HG02642 (cell line): ENCODE results near the gene SMG6.
"Not testable (repeated sequence)": the region's sequence is repeated elsewhere in the genome, so short reads cannot be mapped to it uniquely, and the experiment has no call there.

Experiments
- ATAC-seq: cut with Tn5 transposase; IDR thresholded peaks from one replicate; pipeline ENCODE4 v1.9.1; 2021; ENCODE audit warnings: mild to moderate bottlenecking; ENCODE audit not compliant: unreplicated experiment, poor library complexity

Gene SMG6

DNA sequence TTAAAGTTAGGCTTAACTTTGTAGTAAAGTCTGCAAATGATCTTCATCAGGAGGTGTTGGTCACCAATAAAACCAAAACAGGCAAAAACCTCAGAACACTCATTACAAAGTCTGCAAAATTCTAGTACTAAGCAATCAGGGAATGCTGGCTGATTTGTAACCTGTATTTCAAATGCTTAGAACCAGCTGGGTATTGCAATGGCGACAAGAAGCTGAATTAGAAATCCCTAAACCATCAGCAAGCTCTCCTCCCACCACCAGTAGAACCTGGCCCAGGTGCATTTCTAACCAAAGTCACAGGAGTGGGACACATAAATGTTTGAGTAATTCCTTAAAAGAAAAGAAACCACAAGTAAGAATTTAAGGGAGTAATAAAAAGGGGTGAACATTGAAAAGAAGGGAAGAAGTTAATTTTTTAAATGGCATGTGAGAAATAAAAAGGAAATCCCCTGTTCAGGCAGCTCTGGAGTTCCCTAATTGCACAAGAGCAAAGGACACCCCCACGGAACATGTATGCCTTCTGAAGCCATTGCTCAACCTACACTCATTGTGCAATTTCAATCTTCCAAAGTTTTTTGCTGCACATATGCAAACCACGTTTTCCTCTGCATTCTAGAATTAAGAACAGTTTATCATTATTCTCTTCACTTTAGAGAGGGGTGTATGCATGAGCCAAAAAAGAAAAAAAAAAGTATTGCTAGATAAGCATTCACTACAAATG is 145.8 kb downstream of the SMG6 start:
- no peak for ATAC-seq

DNA sequence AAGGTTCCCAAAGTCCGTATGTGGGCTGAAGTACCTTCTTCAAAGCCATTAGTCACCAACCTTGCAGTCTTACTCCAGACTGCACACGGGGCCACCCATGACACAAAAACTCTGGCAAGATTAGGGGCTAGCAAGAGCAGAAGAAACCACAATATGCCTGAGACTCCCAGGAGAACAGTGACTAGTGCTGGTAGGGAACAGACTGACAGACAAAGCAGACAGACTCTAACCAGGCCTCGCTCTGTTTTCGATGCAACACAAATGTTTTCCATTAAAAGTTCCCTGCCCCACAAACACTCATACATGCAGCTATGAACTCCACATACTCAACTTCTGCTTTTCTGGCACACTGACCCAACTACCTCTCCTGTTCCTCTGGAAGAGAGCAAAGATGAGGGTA is 146.5 kb downstream of the SMG6 start:
- no peak for ATAC-seq

DNA sequence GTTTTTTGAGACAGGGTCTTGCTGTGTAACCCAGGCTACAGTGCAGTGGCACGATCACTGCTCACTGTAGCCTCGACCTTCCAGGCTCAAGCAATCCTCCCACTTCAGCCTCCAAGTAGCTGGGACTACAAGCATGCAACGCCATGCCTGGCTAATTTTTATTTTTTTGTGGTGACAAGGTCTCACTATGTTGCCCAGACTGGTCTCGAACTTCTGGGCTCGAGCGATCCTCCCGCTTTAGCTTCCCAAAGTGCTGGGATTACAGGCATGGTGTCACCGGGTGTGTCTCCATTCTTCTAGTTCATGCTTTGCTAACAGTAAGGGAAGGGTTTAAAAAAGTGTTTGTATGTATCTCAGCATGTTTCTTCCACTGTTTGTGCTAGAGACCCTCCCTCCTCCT is 146.9 kb downstream of the SMG6 start:
- no peak for ATAC-seq

DNA sequence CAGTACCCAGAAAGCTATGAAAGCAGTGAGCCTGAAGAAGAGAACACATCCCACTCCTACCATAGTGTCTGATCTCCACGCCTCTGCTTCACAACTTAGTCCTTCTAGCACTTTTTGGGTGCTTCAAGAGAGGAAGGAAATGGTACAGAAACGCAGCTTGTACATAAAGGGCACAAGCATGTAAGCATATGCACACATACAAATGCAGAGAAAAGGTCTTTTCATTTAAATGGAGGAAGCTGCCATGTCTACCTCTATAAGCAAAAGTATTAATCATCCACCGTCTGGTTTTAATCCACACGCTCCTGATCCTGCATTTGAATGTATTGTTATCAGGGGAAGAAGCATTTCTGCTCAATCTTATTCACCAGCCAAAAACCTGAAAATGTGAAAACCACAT is 148.0 kb downstream of the SMG6 start:
- no peak for ATAC-seq

DNA sequence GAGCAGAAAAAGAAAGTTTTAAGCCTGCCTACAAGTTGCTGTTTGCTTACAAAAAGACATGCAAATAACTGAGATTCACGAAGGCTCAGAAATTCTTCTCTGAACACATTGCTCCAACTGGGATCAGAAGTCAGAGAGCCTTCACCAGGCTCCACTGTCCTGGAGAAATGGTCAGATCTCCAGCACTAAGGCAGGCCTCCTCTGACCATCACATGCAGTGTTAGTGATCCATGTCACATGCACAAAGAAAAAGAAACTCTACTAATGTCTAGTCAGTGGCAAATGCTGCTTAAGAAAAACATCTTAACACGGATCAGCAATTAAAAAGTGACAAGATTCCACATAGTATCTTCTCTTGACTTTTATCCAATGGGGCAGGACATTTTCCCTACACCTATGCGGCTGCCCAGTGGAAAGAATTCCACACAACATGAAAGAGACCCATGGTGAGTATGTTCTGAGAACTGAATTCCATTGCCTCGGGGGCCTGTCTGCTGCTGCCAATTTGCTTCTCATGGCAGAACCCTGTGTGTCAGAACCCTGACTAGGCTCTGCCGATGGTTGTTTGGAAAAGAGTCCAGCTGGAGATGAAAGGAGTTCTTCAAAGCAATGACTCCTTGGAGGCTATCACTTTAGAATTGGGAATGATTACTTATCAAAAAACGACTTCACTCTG is 152.1 kb downstream of the SMG6 start:
- no peak for ATAC-seq

DNA sequence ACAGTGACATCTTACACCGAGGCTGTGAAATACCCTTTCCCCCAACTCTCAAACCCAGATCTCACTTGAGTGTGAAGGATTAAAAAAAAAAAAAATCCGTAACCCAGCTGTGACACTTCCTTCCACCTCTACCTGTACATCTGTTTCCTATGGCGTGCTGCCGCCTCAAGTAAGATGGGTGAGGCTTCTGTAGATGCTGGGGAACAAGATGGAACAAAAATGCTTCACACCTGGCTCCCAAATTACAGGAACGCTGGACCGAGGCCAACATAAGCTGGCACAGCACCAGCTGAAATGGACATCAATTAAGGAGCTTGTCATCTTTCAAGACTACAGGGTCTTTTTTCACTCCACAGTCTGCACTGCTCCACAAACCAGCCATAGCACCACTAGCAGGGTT is 152.8 kb downstream of the SMG6 start:
- ATAC-seq, result no peak

DNA sequence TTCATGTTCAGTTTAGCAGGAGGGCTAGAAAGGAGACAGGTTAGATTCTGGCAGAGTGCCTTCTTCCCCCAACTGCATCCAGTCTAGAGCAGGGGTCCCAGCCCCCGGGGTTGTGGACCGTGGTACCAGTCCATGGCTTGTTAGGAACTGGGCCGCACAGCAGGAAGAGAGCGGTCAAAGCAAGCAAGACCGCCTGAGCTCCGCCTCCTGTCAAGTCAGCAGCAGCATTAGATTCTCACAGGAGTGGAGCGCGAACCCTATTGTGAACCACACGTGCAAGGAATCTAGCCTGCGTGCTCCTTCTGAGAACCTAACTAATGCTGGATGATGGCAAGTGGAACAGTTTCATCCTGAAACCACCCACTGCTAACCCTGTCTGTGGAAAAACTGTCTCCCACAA is 153.7 kb downstream of the SMG6 start:
- no peak for ATAC-seq

DNA sequence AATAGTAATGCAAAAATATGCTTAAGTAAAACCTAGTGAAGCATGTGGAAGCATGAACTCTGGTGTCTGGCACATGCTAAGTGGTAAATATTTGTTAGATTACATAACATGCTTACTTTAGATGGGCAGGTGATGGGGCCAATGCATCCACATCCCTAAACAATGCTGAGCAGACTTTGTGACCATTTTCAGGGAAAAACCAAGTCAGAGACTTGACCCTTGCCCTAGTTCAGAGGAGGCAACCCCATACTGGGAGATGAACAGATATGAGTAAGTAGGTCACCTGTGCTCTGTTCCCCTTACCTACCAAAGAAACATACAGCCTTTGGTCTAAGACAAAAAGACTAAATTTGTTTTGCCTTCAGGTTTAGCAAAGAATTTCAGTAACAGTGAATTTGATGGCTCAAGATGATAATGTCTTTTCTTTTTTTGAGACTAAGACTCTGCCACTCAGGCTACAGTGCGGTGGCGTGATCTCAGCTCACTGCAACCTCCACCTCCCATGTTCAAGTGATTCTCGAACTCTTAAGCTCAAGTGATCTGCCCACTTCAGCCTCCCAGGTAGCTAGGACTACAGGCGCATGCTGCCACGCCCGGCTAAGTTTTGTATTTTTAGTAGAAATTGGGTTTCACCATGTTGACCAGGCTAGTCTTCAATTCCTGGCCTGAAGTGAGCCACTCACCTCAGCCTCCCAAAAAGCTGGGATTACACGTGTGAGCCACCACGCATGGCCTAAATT is 157.3 kb downstream of the SMG6 start:
- no peak for ATAC-seq

DNA sequence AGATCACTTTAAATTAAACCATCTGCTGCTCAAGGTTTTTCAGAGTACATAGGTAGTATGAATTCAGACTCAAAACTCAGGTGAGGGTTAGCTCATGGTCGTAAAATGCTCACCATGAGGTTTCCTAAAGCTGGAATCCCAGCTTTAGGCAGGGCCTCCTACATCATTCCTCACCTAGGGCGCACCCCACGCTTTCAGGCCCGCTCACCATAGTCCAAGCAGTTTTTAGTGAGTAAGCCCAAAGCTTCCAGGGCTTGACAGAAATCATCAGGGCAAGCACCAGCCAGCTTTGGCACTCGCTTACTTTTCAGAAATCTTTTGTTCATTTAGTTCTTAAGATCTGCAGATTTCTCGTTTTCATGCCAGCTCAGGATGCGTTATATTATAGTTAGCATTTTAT is 158.9 kb downstream of the SMG6 start:
- ATAC-seq, result no peak

DNA sequence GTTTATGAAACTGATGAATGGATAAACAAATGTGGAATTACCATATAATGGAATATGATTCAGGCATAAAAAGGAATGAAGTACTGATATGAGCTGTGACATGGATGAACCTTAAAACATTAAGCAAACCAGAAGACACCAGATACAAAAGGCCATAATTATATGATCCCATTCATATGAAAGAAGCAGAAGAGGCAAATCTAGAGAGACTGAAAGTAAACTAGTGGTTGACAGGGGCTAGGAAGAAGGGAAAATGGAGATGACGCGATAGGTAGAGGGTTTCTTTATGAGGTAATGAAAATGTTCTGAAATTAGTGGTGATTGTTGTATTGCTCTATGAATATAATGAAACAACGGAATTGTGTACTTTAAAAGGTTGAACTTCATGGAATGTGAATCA is 160.3 kb downstream of the SMG6 start:
- ATAC-seq, result no peak

DNA sequence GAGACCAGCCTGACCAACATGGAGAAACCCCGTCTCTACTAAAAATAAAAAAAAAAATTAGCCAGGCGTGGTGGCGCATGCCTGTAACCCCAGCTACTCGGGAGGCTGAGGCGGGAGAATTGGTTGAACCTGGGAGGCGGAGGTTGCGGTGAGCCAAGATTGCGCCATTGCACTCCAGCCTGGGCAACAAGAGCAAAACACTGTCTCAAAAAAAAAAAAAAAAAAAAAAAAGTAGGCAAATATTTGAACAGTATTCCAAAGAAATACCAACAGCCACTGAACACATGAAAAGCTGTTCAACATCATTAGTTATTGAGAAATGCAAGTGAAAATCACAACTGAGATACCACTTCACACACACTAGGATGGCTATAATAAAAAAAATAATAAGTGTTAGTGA is 160.9 kb downstream of the SMG6 start:
- ATAC-seq, result not testable (repeated sequence)

DNA sequence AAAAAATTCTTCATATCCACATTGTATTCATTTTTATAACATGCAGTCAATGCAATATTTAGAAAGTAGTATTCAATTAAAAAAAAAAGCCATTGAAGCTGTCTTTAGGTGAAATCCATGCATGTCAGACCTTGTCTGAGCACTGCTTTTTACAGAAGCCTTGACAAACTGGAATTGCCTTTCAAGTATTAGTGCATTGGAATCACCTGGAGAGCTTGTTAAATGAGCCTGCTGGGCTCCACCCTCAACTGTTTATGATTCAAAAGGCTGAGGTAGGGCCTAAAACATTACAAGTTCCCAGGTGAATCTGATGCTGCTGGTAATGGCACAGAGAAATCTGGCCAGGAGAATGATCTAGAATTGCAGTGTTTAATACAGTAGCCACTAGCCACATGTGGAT is 162.9 kb downstream of the SMG6 start:
- no peak for ATAC-seq

DNA sequence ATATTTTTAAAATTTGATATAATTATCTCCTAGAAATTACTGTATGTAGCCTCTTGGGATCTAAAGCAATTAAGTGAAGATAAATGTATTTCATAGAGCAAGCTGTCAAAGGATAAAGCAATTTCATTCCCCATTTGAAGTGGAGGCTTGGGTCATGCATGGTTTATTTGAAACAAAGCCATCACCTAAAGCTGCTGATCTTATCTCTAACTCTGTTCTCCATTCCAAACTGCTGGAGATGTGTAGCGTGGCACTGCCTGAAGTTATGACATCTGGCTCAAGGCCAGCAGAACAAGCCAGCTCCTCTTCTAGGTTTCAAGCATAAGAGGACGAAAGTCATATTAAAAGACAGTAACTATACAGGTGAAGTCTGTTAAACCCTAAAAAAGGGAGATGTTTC is 164.8 kb downstream of the SMG6 start:
- ATAC-seq, result no peak

DNA sequence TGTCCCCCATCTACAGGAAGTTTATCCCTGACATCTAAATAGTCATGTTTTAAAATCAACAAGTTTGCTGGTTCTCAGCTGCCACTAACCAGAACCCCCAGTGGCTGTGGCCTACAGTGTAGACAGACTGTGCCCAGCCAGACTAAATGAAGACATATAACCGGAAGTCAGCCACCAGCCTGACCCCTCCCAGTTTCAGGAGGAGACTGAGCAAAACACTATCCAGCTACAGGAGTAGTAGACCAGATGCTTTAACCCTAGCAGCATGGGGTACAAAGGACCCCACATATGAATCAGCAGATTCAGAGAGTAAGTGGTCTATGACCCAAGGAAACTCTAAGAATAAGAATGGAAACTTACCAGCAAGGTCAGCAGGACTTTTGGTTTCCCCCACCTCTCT is 165.3 kb downstream of the SMG6 start:
- ATAC-seq, result no peak

DNA sequence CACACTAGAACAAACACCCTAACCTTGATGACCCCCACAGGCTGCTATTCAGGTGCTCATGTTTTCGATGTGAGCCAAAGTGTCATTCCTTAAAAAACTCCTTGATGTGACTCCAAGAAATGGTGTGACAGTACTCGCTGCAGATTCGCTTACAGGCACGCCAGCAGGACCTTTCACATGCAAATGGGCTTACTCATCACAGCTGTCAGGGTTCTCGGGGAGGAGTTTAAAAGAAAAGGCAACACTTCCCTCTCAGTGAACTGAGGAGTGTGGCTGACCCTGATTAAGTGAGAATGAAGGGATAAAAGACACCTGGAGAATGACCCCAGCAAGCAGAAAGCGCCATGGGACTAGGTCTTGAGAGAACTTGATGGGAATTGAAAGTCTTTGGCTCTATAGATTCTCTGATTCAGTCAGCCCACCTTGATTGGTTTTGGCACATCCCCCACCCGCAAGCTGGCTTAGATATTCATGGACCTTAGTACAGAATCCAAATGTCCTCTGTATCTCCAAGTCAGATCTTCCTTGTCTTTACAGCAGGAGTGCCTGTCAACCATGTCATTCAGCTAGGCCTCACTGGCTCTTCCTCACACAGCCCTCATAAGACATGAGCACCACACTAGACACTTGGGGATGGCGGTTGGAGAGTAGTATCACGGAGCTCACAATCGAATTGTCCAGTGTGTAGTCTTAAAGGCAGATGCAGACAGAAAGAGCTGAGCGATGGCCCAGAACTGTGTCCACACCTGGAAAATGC is 166.1 kb downstream of the SMG6 start:
- ATAC-seq, result no peak

DNA sequence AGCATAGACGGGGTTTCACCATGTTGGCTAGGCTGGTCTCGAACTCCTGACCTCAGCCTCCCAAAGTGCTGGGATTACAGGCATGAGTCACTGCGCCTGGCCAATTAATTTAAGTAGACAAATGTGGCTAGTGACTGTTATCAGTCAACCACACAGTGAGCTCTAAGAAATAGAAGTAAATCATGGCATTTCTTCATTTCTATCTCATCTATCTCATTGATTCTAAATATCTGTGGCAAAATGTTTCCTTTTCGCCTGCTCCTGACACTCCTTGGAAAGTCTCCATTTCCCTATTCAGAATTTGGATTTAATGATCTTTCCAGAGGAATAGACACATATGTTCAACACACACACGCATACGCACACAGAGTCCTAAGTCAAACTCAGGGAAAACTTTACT is 167.3 kb downstream of the SMG6 start:
- ATAC-seq, result no peak

DNA sequence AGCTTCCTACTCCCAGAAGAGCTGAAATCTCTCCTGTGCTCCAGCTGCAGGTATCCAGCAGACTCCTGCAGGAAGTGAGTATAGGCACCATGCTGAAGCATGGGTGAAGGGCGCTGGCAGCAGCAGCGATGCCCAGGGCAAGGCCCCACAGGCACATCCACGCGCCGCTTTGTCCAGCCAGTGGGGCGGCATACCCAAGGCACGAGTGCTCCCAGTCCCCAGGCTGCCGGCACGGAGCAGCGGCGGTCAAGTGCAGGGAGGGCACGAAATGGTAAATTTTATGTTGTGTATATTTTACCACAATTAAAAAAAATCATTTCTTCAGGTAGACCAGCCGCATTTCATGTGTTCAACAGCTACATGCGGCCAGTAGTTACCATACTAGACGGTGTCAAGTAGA is 175.6 kb downstream of the SMG6 start:
- ATAC-seq, result no peak

DNA sequence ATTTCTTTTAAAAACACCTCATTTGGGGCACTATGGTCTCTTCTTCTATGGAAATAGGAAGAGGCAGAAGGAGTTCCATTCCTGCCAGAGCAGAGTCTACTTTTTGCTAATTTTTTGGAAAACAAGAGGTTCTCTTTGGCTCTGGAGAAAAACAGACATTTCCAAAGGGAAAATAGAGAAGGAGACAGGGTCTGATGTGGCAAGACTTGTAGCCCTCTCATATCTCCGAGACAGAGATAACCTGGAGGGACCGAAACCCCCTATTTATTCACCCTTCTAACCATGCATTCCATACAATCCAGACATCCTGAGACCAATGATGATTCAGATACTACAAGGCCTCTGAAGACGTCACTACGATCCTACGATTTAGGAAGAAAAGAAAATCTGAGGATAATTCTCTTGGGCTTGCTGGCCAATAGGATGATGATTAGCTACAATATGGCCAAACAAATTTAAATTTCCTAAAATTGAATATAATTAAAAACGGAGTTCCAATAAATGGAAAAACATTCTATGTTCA is 178.5 kb downstream of the SMG6 start:
- ATAC-seq, result no peak

DNA sequence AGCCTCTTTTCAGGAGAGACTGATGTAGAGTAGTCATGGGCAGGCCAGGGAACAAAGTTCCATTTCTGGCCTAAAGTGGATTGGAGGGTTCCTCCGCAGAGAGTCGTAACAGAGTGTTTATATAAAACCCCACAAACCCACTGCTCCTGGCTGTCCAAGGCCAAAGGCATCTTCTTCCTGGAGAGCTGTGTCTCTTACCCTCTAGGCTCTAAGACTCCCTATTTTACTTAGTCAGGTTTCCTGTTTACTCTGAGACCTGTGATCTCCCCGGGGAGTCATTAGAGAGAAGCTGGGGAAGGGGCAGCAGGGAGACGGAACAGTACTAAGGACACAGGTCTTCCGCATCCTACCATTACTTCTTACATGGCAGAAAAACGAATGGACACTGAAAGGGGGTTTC is 179.2 kb downstream of the SMG6 start:
- no peak for ATAC-seq

DNA sequence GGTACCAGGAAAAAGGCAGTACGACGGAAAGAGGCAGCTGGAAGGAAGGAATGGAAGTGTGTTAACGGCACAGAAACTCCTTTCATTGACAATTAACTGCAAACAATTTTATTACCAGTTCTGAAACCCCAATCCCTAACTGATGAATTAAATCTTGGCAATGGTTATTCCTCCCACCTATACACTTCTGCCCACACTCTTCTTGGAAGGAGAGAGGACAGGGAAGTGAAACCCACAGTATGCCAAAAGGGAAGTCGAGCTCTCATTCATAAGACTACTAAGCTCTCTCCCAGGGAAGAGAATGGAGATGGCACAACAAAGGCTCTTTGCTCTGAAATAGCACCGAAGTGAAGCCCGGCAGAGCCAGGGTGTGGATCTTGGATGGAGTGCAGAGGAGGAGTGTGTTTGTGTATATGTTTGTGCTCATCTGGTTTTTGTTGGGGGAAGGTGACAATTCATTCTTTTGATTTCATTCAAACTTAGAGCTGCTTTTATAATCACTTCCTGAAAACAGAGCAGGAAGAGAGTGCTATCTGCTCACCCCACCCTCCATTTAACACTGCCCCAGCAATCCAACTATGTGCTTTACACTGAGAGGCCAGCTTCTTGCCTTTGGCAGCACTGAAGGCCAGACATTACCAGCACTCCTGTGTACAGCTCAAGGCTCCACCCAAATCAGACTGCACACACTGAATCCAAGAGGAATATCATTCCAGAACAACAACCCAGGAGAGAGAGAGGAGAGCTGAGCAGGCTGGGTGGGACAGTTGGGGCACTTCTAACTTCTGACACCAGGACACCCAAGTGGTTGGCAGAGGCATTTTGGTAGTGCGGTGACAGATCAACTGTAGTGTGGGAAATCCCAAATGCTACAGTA is 180.0 kb downstream of the SMG6 start:
- ATAC-seq, result no peak
